RPMI7951 (cell line): ENCODE data around the gene ZNF474. TPM values are rescaled to one million over a fixed set of nuclear protein-coding genes. Genes with fewer than 3 reads are reported as not detected.

Source experiments
- DNase-seq: peaks from one replicate; pipeline ENCODE4 v3.0.0-alpha.2; 2012; ENCODE audit warnings: low read depth
- total RNA-seq: library from RNA; depleted of rRNA; stranded (reverse); fragments of >200 nt; shearing (Covaris generic); gene quantifications from 2 replicates; pipeline ENCODE4 v1.2.3, GENCODE V29; 2014

The ZNF474 gene
- total RNA-seq, 1 experiment from 2014 or later = 0.24 TPM

GRCh38 chr5:122153230-122153629, 23.9 kb downstream of the ZNF474 start:
- DNase-seq = peak; percentile 33

DNA sequence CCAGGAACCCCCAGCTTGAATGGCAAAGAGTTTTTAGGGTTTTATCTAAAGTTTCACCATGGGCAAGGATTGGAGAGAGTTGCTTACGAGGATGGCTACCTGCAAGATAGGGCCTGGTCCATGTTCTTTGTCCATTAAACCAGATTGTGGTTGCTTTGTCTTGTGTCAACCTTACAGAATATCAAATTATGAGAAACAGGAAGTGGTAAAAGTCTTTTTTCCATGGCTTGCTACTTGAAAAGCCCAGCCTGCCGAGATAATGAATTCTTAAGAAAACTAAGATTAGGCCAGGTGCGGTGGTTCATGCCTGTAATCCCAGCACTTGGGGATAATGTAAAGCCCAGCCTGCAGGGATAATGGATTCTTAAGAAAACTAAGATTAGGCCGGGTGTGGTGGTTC, 24.4 kb downstream of the ZNF474 start:
- DNase-seq = no peak

DNA sequence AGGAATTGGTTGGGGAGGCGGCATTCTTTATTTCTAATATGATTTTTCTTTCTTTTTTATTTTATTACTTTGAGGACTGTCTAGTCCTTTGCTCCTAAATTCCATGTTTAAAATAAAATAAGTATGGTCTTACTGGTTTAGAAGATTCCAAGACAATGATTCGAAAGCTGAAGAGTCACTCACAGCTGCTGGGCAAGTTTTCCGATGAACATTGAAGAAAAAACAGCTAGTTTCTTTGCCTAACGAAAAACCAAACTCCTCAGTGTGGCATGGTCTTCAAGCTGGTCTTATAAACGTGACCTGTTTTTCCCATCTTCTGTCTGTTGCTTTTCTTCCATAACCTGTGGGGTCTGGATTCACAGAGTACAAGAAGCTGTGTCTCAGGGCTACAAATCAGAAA, 25.1 kb downstream of the ZNF474 start:
- no peak for DNase-seq

- peak; percentile 63 for DNase-seq
Observed at GRCh38 chr5:122154910-122155309, 25.6 kb downstream of the ZNF474 start.

GRCh38 chr5:122155546-122155945, 26.2 kb downstream of the ZNF474 start:
- no peak for DNase-seq

GRCh38 chr5:122156724-122157325, 27.5 kb downstream of the ZNF474 start:
- peak; percentile 48 for DNase-seq

DNA sequence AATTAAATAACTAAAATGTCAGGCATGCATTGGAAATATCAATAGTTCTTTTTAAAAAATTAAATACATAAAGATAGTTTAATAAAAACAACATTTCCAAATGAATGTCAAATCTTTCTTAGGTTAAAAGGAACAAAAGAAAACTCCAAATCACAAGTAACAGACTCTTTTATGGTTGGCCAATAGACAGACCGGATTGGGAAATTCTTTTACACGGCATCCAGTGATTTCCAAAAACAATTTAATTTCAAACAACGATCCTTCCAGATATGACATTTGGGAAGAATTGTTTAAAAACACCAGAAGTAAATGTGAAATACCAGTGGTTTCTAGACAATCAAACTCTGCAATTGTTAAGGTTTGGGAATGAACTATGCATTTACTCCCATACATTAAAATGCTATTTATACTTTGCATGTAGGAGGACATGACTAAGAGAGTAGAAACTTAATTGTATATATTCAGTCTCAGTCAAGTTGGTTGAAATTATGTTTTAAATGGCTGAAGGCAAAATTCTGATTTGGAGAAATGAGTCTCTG, 32.8 kb downstream of the ZNF474 start:
- no peak for DNase-seq

GRCh38 chr5:122163121-122164069, 34.0 kb downstream of the ZNF474 start:
- peak; percentile 85 for DNase-seq

GRCh38 chr5:122164070-122164435, 34.7 kb downstream of the ZNF474 start:
- DNase-seq = no peak

DNA sequence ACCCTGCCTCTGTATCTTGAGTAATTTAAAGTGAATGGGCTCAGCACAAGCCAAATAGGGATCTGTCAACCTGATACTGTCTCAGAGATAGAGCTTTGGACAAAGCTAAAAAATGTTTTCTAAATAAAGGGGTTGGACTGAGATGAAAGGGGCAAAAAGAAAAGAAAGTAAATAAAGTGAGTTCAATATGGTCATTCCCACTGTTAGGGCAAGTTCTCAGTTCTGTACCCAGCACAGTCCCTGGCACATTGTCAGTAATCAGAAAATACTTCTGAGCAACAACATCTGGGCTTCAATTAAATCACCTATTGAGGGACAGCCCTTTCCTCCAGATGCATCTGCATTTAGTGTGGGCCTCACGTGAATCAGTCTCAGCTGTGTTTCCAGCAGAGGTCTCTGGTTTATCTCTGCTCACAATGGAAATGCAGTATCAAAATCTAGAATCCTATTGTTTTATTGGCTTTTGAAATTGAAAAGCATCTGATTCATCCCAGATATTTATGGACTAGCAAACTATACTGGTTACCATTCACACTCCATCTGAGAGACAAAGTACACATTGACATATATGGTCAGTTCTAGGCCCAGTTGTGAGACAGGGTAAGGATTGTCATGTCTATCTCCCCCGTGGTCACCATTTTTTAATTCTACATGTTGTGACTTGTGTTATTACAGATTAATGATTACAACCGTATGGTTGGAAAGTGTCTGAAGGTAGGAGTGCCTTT, 35.6 kb downstream of the ZNF474 start:
- DNase-seq = no peak

GRCh38 chr5:122165559-122166078, 36.3 kb downstream of the ZNF474 start:
- no peak for DNase-seq

GRCh38 chr5:122169350-122170103, 40.2 kb downstream of the ZNF474 start:
- DNase-seq = no peak

GRCh38 chr5:122170620-122171019, 41.3 kb downstream of the ZNF474 start:
- DNase-seq = peak; percentile 70

- DNase-seq = peak; percentile 6
Observed at GRCh38 chr5:122172207-122172606, 42.9 kb downstream of the ZNF474 start.

GRCh38 chr5:122173474-122174415, 44.4 kb downstream of the ZNF474 start:
- DNase-seq = no peak

- DNase-seq = no peak
Observed at GRCh38 chr5:122175091-122175490, 45.7 kb downstream of the ZNF474 start.

GRCh38 chr5:122175852-122176251, 46.5 kb downstream of the ZNF474 start:
- DNase-seq = no peak

- DNase-seq = no peak
Observed at GRCh38 chr5:122177161-122177560, 47.8 kb downstream of the ZNF474 start.

GRCh38 chr5:122179701-122180100, 50.4 kb downstream of the ZNF474 start:
- DNase-seq = no peak

DNA sequence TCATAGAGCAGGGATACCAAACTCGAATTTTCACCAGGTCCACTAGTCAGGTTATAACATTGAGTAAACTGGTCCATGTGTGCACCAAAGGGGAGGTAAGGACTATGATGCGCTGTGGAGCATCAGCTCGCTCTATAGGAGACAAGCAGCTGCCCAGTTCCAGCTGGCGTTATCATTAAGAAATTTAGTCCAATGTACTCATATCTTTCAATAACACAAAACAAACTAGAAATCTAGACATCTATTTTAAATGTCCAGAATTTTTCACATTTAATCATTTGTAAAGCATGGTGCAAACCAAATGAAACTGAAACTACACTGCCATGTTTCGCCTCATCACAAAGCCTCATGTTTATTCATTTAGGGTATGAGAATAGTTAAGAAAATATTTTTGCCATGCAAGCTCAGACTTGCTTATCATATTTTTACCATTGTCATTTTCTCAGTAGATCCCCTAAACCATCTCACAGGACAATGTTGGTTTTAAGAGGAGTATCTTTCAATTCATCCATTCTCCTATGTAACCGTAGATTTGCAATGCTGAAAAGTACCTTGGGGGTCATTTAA, 50.9 kb downstream of the ZNF474 start:
- DNase-seq = no peak
